Activated CD8-positive, alpha-beta memory T cell treated with anti-CD3 and anti-CD28 coated beads for 24 hours (primary cell): ENCODE measurements around the gene RASAL3.
"Not testable (repeated sequence)": the region's sequence is repeated elsewhere in the genome, so short reads cannot be mapped to it uniquely, and the experiment has no call there.

Experiments
- DNase-seq: peaks from one replicate; pipeline ENCODE4 v3.0.0-alpha.2; 2020

Gene RASAL3

GRCh38 chr19:15464394-15465385 lies at the start of gene RASAL3:
Gene RASAL3, minus strand, starts transcription at chr19:15464544. Its CDS starts 186 bp downstream, at chr19:15464358.
- peak; percentile 85 for DNase-seq

GRCh38 chr19:15511671-15512424 lies 47.5 kb upstream of the RASAL3 start:
- DNase-seq = no peak

- peak; percentile 73 for DNase-seq
Observed at GRCh38 chr19:15508035-15508710, 43.8 kb upstream of the RASAL3 start, which contains the start of gene CYP4F22. Gene CYP4F22, plus strand, starts transcription at chr19:15508525. Its CDS starts 16,812 bp downstream, at chr19:15525337.

- no peak for DNase-seq
Observed at GRCh38 chr19:15507068-15508034, 43.0 kb upstream of the RASAL3 start.

- no peak for DNase-seq
Observed at GRCh38 chr19:15506074-15506571, 41.8 kb upstream of the RASAL3 start.

GRCh38 chr19:15502264-15502663 lies 37.9 kb upstream of the RASAL3 start:
- no peak for DNase-seq

DNA sequence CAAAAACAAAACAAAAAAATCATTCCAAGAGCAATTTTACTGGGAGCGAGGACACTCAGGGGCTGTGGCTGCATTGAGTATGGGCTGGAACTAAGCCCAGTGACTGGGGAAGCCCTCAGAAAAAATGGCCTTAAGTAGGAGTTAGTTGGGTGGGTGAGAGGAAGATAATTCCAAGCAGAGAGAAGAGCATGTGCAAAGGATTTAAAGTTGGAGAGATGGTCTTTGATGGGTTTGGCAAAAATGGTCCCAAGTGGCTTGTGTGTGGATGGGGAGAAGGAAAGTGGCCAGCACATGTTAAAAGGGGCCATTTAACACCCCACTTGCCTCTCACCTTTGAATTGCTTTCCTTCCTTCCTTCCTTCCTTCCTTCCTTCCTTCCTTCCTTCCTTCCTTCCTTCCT lies 37.3 kb upstream of the RASAL3 start:
- no peak for DNase-seq

- DNase-seq = no peak
Observed at GRCh38 chr19:15498910-15499309, 34.6 kb upstream of the RASAL3 start.

GRCh38 chr19:15498156-15498858 lies 34.0 kb upstream of the RASAL3 start:
- DNase-seq = no peak

GRCh38 chr19:15495151-15495550 lies 30.8 kb upstream of the RASAL3 start:
- no peak for DNase-seq

- DNase-seq = no peak
Observed at GRCh38 chr19:15488489-15489226, 24.3 kb upstream of the RASAL3 start.

DNA sequence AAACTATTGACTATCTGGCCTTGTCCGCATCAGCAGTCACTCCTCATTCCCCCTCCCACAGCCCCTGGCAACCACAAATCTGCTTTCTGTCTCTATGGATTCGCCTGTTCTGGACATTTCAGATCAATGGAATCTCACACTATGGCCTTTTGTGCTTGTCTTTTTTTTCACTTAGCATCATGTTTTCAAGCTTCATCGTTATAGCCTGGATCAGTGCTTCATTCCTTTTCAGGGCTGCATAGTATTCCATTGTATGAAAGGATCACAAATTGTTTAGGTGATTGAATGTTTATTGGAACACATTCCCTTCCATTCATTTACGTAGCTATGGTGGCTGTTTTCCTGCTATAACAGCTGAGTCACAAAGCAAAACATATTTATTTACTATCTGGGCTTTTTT lies 22.7 kb upstream of the RASAL3 start:
- no peak for DNase-seq

DNA sequence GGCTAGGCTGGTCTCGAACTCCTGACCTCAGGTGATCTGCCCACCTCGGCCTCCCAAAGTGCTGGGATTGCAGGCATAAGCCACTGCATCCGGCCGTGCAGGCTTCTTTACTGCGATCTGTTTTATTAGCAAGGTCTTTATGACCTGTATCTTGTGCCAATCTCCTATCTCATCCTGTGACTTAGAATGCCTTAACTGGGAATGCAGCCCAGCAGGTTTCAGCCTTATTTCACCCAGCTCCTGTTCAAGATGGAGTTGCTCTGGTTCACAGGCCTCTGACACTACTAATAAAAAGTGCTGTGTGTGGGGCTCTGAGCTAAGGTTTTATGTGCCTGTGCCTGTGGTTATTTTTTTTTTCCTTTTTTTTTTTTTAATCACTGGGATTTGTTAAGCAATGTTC lies 21.4 kb upstream of the RASAL3 start:
- DNase-seq = not testable (repeated sequence)

DNA sequence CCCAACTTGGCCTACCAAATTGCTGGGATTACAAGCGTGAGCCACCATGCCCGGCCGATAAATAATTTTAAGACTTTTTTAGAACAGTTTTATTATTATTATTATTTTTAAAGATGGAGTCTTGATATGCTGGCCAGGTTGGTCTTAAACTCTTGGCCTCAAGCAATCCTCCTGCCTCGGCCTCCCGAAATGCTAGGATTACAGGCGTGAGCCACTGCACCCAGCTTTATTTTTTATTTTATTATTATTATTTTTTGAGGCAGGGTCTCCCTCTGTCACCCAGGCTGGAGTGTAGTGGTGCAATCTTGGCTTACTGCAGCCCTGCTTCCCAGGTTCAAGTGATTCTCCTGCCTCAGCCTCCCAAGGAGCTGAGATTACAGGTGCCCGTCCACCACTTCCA lies 16.7 kb upstream of the RASAL3 start:
- not testable (repeated sequence) for DNase-seq

DNA sequence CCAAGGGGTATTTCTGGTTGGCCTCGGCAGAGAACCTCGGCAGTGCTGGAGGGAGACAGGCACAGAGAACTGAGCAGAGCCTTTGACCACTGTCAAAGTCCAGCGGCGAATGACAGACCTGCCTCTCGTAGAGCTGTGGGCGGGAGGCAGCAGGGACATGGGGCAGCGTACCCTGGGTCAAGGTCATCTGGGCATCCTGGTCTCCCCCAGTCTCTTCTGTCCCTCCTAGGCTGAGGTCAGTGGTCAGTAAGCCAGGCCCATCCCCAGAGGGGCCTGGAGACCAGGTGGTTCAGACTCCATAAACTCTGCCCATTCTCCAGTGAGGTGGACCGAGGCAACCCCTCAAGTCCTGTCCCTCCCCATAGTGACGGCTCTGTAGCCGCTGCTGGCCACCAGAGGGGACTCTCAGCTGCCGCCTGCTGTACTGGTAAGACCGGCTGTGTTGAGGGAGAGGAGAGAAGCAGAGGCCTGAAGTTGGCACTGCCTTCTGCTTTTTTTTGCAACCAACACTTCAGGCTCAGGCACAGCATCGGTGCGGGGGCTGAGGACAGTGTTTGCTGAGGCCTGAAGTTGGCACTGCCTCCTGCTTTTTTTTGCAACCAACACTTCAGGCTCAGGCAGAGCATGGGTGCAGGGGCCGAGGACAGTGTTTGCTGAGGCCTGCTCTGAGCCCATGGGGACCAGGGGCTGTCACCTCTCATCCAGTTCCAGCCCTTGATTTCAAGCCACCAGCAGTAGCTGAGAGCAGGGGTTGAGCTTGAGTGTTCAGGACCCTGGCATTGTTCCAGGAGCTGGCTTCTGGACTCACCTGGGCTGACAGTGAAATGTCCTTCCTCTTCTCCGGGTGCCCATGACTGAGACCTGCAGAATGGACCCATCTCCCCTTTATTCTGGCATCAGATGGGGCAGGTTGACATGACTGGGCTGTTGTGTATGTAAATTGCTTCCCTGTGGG lies 15.3 kb upstream of the RASAL3 start, which contains the start of gene PGLYRP2:
Gene PGLYRP2, minus strand, starts transcription at position 111 of the 955 bp plus-strand sequence. CDS start 130 bp downstream, outside the sequence.
- DNase-seq = no peak

DNA sequence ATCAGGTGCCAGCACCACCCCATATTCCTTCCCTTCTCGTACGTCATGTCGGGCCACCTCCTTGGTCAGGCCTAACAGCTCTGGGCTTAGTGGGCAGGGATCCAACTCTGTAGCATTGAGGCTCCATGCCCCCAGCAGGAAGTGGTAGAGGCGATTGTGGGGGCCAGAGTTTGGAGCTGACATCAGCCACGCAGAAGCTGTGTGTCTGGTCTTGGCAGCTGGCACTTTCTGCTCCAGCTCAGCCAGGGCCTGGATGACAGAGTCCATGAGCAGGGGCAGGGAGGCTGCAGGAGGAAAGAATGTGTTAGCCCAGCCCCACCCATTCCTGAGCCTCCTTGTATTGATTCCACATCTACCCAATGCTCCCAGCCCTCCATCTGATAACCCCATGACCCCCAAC lies 12.0 kb upstream of the RASAL3 start:
- DNase-seq = no peak

DNA sequence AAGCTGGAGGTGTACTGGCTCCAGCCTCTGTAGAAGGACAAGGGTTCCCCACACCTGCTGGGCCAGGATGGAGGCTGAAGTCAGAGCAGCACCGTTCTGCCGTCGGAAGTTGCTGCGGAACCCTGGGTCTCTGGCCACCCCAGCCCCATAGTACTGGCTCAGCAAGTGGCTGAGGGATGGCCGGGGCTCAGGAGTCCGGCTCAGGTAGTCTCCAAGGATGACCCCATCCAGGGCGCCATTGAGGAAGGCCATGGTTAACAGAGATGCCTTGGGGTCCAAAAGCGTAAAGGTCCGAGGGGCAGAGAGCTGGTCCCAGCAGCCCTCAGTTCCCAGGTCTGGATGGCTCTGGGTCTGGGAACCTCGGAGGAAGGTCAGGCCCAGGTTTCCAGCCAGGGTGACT lies 11.3 kb upstream of the RASAL3 start:
- DNase-seq = no peak

DNA sequence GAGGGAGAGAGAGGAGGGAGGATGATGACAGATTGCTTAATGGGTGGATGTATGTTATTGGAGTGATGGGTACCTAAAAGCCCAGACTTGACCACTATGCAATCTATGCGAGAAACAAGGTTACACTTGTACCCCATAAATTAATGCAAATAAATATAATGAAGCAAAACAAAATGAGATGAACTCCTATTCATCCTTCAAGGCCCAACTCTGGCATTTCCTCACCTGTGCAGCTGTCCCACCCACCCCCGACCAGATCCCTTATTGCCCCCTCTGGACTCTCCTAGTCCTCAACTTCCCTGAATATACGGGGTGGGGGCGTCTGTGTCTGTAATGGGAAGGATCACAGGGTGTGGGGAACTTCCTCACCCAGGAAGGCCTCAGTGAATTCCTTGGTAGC lies 10.8 kb upstream of the RASAL3 start:
- DNase-seq = no peak

GRCh38 chr19:15473821-15474220 lies 9.5 kb upstream of the RASAL3 start:
- not testable (repeated sequence) for DNase-seq
